Erythroblast (primary cell): ENCODE data around the gene ZDHHC6.

Source experiments
- GATA1 ChIP-seq: IDR thresholded peaks from 2 replicates; pipeline ENCODE4 v1.6.1; 2011; ENCODE audit warnings: low read depth, mild to moderate bottlenecking, control low read depth, low read length, moderate library complexity
- POLR2A ChIP-seq: IDR thresholded peaks from 2 replicates; pipeline ENCODE4 v1.6.1; 2011; ENCODE audit warnings: mild to moderate bottlenecking, low read length

GRCh38 chr10:112409299-112409698 is 37.4 kb downstream of the ZDHHC6 start:
- TF ChIP-seq POLR2A (no peak), GATA1 (no peak)
